GM19025 (cell line): ENCODE measurements around the gene LASP1NB.
A peak's percentile ranks its signal among the peaks of the same experiment; 100 is the strongest.
"Not testable (repeated sequence)": the region's sequence is repeated elsewhere in the genome, so short reads cannot be mapped to it uniquely, and the experiment has no call there.

ENCODE experiments used
- ATAC-seq: cut with Tn5 transposase; IDR thresholded peaks from one replicate; pipeline ENCODE4 v1.9.1; 2021; ENCODE audit warnings: mild to moderate bottlenecking, low read depth, moderate library complexity; ENCODE audit not compliant: unreplicated experiment

LASP1NB gene

DNA sequence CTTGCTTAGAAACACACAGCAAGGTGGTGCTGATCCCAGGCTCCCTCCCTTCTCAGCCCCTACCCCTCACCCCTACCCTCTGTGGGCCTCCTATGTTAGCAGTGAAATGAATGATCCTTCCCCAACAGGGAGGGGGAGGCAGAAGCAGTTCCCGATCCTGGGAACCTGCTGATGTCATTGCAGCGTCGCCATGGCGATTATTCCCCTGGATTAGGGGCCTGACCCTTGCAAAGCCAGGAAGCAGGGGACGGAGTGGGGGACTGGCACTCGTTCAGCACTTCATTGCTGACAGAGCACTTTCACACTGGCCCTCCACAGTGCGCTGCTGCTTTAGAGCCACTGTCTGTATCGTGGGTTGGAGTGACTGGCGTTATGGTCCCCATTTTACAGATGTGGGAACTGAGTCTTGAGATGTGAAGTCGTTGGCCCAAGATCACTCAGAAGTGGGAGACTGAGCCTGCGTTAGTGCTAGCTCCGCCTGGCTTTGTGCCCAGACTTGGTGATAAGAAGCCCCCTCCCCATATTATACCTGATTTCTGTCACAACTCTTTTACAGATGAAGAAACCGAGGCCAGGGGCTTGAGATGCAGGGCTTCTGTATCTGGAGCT lies 29.0 kb upstream of the LASP1NB start:
- ATAC-seq, result no peak

DNA sequence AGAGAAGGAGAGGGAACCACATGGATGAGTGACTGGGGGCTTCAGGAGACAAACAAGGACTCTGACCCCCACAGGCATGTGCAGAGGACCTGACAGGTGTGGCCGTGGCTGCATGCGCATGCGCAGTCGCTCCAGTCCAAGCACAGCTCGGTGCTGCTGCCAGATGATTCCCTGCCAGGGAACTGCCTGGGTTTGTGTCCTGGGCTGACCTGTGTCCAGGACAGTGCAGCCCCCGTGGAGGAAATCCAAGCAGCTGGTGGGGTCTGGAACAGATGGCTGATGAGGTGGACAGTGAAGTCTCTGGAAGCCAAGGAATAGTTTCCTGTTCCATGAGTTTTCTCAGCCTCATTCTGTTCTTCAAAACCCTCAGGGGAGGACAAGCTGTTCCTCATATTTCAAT lies 28.2 kb upstream of the LASP1NB start:
- ATAC-seq, result no peak

- ATAC-seq, result no peak
Measured at GRCh38 chr17:38897671-38898290, 27.6 kb upstream of the LASP1NB start.

DNA sequence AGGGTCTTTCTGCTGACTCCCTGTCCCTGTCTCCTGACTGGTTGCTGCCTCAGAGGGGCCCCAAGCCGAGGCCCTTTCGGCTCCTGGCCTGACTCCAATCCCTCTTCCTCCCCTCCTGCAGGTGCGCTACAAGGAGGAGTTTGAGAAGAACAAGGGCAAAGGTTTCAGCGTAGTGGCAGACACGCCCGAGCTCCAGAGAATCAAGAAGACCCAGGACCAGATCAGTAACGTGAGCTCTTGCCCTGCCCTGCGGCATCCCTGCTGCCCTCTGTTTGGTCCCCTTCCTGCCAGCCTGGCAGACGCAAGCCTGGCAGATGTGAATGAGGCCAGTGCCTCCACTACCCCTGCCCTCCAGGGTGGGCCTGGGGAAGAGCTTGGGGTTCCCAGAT lies 27.1 kb upstream of the LASP1NB start:
- no peak for ATAC-seq

DNA sequence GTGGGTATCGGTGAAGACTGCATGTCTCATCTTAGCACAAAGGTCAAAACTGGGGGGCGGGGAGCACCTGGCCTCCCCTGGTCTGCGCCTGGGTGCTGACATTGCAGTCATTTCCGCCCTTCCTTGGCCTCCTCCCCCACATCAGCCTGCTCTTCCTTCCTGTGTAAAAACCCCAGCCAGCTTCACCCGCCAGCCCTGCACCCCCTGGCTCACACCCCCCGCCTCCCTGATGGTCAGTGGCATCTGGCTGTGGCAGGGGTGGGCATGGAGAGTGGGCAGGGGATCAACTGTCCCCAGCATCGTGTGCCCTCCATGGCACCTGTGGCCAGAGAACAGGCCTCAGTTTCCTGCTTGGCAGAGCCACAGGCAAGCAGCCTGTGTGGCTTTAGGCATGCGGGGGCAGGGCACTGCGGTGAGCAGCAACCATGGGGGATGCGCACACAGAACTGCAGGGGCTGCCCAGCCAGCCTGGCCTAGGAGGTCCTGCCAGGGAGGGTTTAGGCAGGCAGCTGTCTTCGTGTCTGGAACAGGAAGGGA lies 26.5 kb upstream of the LASP1NB start:
- peak; percentile 89 for ATAC-seq

GRCh38 chr17:38899421-38899820 lies 26.0 kb upstream of the LASP1NB start:
- ATAC-seq, result no peak

DNA sequence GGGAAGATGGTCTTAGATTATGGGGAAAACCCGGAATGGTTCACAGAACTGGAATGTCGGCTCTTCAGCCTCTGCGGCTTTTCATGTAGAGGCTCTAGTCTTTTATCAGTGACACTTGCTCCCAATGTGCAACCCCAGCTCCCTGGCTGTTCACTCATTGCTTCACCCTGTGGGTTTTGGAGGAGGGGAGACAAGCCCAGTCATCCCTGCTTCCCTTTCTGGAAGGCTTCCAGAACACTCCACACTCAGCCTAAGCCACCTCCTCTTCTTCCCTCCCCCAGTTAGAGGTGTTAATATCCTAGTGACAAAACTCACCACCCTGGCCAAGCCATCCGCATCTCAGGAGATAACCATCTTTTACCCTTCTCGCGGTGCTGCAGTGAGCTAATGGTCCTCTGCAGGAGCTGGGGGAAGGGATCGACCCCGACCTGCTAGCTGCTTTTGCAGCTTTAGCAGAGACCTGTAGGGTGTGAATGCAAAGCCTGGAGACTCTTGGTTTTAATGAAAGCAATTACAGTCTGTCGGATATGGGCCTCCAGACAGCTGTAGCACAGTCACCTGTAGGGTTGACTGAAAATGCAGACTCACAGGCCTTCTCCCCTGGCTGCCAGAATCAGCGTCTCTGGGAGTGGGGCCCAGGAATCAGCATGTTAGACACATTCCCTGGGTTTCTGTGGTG lies 24.3 kb upstream of the LASP1NB start:
- ATAC-seq, result no peak

DNA sequence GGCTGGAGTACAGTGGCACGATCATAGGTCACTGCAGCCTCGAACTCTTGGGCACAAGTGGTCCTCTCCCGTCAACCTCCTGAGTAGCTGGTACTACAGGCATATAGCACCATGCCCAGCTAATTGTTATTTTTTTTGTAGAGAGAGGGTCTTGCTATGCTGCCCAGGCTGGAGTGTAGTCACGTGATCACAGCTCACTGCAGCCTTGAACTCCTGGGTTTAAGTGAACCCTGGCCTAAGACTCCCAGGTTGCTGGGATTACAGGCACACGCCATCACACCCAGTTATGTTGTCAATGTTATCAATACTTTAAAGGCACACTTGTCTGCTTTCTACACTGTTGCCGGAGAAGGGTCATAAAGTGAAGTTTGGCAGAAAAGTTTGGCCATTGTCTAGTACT lies 22.0 kb upstream of the LASP1NB start:
- ATAC-seq, result no peak

GRCh38 chr17:38904892-38905291 lies 20.5 kb upstream of the LASP1NB start:
- ATAC-seq, result no peak

- no peak for ATAC-seq
Measured at GRCh38 chr17:38905375-38905774, 20.0 kb upstream of the LASP1NB start.

DNA sequence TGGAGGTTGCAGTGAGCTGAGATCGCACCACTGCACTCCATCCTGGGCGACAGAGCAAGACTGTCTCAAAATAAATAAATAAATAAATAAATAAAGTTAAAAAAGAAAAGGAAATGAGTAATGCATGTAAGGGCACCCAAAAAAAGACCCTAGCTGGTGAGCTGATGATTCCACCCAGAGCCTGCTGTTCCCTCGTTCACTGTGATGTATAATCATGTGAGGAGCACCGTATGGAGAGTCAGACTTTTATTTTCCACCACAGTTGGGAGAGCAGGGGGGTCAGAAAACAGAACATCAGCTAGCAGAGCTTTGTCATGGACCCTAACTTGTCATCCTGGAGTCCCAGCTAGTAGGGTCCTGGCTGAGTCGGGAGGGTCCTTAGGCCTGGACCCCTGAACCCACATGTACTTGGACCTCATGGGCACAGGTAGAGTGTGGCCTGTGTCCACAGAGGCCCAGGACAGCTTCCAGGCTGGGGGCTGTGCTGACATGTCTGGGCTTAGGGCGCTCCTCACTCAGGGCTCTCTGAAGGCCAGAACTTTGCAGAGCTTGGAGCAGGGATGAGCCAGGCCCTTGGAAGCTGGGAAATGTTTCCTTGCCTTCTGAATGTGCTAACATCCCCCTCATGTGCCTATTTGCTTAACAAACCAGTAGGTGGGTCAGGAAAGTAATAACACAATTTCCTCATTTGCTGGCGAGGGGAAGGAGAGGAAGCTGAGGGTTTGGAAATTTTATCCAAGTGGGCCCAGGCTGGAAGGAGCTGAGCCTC lies 18.8 kb upstream of the LASP1NB start:
- no peak for ATAC-seq

GRCh38 chr17:38907930-38908675 lies 17.3 kb upstream of the LASP1NB start:
- no peak for ATAC-seq

- ATAC-seq, result no peak
Measured at GRCh38 chr17:38908676-38909181, 16.7 kb upstream of the LASP1NB start.

GRCh38 chr17:38910325-38910724 lies 15.1 kb upstream of the LASP1NB start:
- ATAC-seq, result no peak

DNA sequence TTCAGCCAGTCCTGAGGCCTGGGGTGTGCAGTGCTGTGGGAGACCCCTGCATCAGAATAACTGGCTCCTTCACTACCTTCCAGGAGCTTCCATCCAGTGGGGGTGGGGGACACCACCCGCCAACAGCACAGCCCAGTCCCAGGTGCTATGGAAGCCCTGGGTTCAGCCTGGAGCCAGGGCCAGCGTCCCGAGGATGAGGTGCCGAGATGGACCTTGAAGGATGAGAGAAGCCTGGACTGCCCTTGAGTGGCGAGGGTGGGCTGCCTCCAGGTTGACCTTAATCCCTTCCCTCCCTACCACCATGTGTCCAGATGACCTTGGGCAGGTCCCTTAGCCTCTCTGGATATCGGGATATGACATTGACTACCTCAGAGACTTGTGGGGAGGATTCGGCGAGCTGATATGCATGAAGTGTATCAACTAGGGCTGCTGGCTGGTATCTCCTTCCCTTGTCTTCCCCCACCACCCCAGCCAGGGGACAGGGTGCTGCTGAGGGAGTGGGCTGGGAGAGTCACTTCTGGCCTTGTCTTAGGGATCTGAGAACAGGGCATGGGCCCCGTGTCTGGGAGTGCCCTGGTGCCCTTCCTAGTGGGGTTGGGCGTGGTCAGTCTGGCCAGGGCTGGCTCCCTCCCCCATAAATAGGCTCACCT lies 14.2 kb upstream of the LASP1NB start:
- no peak for ATAC-seq

- not testable (repeated sequence) for ATAC-seq
Measured at GRCh38 chr17:38911731-38912081, 13.7 kb upstream of the LASP1NB start.

GRCh38 chr17:38912221-38912813 lies 13.1 kb upstream of the LASP1NB start:
- no peak for ATAC-seq

- ATAC-seq, result no peak
Measured at GRCh38 chr17:38914741-38915638, 10.4 kb upstream of the LASP1NB start.
